GM12892 (cell line): ENCODE results near the gene DSTYK.
"Not testable (repeated sequence)": the region's sequence is repeated elsewhere in the genome, so short reads cannot be mapped to it uniquely, and the experiment has no call there.

ENCODE experiments used
- DNase-seq: peaks from one replicate; pipeline ENCODE4 v3.0.0; 2011; ENCODE audit not compliant: insufficient read length
- FAIRE-seq: peaks from 2 replicates; lab custom pipeline; 2011; peaks lifted over from hg19 to GRCh38; lab: Jason Lieb, UNC
- POLR2A ChIP-seq: IDR thresholded peaks from 2 replicates; pipeline ENCODE4 v1.6.1; 2011; ENCODE audit warnings: low read depth, low read length, control low read depth
- POLR2AphosphoS5 ChIP-seq: IDR thresholded peaks from 2 replicates; pipeline ENCODE4 v1.6.1; 2011; ENCODE audit warnings: low read depth, low read length, control low read depth
- TAF1 ChIP-seq: IDR thresholded peaks from 2 replicates; pipeline ENCODE4 v1.6.1; 2011; ENCODE audit warnings: low read depth, mild to moderate bottlenecking, control low read depth, low read length, borderline replicate concordance

Gene DSTYK

DNA sequence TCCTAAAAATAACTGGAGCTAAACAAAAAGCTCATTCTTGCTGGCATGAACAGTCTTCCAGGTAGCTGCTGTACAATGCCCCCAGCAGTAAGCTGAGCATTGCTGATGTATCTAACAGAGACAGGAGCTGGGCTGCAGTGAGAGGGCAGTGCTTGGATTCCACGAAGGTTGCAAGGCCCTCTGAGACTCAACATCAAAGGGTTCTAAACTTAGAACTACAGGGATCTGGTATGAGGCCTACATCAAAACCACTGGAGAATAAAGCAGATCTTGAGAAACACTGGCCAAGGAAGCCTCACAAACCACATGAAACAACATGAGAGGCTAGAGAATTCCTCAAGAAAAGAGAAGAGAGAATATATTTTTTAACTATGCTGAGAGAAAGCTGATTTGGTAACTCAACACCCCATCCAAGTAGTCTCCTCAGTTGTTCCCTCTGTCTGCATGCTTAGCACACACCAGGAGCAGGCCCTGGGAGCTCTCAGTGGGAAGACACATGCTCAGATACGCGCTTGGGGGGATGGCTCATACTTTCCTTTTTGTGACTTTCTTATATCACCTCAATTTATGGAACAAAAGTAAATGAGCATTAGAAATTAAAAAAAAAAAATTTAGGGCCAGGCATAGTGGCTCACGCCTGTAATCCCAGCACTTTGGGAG is 27.7 kb downstream of the DSTYK start:
- TF ChIP-seq POLR2AphosphoS5 (no peak), TAF1 (no peak), POLR2A (no peak)
- DNase-seq (no peak), FAIRE-seq (no peak)

DNA sequence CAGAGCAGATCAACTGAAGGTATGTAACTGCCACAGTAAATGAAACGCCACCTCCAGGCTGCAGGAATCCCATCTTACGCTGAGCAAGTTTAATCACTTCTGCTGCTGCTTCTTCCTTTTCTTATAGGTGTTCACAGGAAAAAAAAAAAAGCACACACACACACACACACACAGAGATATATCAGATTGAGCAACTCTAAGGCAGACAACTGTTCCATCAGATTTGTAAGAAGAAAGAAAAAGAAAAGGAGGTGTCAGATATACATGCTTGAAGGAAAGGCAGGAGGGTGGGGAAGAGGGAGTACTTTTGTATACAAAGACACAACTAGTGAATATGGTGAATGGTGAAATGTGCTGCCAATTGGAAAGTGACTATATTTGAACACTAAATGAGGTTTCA is 28.6 kb downstream of the DSTYK start:
- DNase-seq (no peak), FAIRE-seq (no peak)
- TF ChIP-seq TAF1 = no peak
- TF ChIP-seq POLR2AphosphoS5 = no peak
- no peak for TF ChIP-seq POLR2A

DNA sequence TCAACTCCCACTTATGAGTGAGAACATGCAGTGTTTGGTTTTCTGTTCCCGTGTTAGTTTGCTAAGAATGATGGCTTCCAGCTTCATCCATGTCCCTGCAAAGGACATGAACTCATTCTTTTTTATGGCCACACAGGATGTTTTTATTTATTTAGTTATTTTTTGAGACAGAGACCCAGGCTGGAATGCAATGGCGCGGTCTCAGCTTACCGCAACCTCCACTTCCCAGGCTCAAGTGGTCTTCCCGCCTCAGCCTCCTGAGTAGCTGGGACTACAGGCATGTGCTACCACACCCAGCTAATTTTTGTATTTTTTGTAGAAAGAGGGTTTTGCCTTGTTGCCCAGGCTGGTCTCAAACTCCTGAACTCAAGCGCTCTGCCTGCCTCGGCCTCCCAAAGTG is 31.2 kb downstream of the DSTYK start:
- DNase-seq, FAIRE-seq: not testable (repeated sequence)

DNA sequence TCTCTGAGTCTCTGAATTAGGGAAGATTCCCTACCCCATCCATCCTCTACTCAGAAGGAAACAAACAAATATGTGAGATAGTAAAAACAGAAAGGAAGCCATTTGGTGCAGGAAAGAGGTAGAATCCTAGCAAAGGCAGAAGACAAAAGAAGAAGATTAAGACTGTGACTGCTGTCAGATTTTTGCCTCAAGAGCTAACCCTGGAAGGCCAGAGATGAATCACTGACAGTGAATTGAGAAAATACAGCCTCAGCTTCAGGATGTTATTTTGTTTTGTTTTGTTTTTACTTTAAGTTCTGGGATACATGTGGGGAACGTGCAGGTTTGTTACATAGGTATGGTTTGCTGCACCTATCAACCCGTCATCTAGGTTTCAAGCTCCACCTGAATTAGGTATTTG is 31.7 kb downstream of the DSTYK start:
- DNase-seq (no peak), FAIRE-seq (no peak)
- TF ChIP-seq POLR2AphosphoS5 (no peak), TAF1 (no peak)

DNA sequence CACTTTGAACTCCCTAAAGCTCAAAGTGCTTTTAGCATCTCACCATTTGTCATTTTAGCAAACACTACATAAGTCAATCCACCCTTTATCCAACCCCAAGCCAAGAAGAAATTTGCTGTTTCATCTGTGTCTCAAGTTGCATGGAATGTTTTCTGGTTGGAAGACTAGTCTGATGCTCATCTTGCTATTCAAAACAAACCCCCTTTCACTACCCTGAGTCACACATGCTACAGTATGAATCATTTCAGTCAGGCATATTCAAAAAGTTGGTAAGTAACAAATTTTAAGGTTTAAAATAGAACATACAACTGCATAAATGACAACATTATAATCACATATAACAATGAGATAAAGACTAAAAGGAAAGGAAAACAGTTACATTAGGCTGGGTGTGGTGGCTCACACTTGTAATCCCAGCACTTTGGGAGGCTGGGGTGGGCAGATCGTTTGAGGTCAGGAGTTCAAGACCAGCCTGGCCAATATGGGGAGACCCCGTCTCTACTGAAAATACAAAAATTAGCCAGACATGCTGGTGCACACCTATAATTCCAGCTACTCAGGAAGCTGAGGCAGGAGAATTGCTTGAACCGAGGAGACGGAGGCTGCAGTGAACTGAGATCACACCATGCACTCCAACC is 38.7 kb downstream of the DSTYK start:
- TF ChIP-seq TAF1 (no peak), POLR2A (no peak), POLR2AphosphoS5 (no peak)
- no peak for DNase-seq
- no peak for FAIRE-seq

DNA sequence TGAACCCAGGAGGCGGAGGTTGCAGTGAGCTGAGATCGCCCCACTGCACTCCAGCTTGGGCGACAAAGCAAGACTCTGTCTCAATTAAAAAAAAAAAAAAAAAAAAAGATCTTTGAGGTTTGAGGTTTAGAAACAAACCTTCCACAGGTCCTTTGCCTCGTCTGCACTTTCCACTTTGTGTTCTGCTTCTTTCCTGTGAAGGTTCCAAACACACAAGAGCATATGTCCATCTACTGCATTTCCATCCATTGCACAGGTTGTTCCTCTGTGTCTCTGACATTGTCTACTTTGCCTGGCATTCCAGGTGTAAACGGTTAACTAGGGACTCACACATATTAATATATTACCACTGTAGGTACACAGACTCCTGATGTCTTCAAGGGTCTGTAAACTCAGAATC is 40.1 kb downstream of the DSTYK start:
- TF ChIP-seq TAF1 = no peak
- TF ChIP-seq POLR2AphosphoS5 = no peak
- FAIRE-seq = no peak
- DNase-seq = no peak

DNA sequence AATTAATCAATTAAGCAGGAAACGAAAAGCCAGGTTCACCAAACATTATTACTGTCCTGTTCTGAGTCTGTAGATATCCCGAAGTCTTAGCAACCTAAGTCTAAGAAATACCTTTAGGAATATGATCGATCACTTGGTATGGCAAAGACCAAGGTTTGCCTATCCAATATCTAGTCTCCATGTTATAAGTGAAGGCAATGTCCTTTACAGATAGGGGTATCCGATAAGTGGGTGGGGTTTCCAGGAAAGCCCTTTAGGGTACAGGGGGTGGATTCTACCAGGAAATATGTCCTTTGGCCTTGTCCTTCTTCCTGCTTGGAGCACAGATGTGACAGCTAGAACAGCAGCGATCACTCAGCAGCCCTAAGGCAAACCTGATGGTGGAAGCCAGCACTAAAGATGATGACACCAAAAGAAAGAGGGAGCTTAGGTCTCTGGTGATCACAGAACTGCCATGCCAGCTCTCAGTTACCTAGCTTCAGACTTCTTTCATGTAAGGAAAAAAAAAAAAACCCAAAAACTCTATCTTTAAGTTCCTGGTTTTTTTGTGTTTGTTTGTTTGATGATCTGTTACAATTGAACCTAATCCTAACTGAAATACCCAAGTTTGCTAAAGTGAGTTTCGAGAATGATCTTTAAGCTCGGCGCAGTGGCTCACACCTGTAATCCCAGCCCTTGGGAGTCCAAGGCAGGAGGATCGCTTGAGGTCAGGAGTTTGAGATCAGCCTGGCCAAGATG is 40.8 kb downstream of the DSTYK start:
- no peak for TF ChIP-seq TAF1
- no peak for TF ChIP-seq POLR2AphosphoS5
- TF ChIP-seq POLR2A = no peak
- FAIRE-seq = no peak
- no peak for DNase-seq

DNA sequence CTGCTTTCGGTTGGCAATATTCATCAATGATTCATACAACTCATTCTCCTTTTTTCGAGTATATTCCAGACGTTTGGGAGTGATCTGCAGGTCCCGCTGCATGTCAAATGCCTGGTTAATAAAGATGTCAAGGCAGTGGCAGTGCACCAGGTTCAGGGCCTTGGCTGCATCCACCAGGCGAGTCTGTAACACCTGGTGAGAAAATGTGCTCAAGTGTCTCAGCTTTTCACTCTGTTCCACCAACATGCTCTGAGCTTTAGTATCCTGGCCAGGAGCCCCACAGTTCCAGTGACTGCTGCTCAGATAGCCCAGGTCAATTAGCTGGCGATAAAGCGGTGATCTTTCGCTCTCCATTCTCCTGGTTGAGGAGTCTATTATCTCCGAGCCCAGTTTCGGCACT is 42.3 kb downstream of the DSTYK start:
- no peak for DNase-seq
- FAIRE-seq = no peak
- no peak for TF ChIP-seq TAF1
- TF ChIP-seq POLR2AphosphoS5 = no peak
- TF ChIP-seq POLR2A = no peak

DNA sequence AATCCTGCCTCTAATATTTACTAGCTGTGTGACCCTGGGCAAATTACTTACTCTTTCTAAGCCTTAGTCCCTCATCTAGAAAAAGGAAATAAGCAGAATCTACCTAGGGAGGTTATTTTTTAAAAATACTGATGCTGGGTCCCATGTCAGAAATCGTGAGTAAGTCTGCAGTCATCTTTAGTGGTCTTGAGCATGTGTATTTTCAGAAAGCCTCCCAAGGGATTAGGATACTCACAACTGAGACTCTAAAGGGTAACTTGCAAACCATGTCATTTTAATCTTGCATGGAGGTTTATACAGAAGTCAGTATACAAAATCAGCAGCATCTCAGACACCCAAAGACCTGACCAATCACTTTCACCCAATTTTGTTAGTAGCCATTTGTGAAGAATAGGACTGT is 43.2 kb downstream of the DSTYK start:
- FAIRE-seq = no peak
- no peak for TF ChIP-seq POLR2AphosphoS5
- TF ChIP-seq TAF1 = no peak
- TF ChIP-seq POLR2A = no peak
- DNase-seq = no peak

DNA sequence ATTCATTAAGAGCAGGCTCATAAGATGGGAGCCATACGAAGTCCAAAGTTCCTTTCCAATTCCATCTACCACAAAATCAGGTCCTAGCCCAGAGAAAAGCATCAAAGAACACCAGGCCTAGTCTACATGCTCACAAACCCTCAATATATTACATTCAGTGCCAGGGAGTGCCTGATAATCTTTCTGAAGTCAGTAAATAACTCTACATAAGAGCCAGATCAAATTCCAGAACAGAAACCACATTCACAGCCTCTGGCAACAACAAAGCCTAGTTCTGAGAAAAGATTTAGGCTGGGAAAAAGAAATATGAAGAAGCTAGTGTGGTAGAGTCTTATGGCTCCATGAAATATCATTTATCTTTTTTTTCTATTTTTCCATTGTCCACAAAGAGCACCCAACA is 49.2 kb downstream of the DSTYK start:
- DNase-seq = no peak
- no peak for TF ChIP-seq POLR2A
- TF ChIP-seq TAF1 = no peak
- TF ChIP-seq POLR2AphosphoS5 = no peak
- no peak for FAIRE-seq

DNA sequence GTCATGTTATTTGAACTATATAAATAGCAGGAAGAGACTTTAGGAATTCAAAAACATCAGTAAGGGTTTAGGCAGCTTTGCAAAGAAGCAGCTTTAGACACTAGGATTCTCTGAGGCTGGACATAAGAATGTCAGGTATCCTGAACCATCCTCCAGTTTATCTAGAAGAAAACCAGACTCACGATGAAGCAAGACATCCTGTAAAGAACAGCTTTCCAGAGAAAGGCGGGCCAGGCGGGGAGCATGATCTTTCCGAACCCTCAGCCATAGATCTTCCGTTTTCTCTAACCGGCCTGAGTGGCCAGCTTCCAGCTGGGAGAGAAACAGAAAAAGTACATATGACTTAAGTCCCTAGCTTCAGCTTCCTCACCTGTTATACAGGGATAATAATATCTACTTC is 50.4 kb downstream of the DSTYK start:
- FAIRE-seq (no peak), DNase-seq (no peak)
- TF ChIP-seq POLR2A (no peak), POLR2AphosphoS5 (no peak), TAF1 (no peak)

DNA sequence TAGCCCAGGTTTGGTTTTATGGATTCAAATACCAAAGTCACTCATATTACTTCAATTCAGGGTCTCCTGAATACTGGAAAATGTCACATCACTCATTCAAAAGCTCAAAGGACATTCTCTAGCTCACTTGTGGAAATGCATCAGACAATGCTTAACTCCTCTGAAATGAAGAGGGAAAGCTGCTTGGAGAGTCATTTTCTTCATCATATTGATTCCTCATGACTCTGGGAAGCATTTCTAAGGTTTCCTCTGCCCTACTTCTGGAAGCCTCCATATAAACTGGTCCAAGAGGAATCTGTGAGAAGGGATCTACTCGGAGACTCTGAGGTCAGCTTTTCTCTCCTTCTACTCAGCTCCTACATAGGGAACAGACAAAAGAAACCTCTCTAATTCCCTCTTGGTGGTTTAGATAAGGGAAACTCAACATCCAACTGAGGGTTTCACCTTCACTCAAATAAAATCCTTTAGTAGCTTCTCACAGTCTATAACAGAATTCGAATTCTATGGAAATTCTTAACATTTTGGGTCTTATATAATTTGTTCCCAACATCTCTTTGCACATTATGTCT is 53.4 kb downstream of the DSTYK start:
- DNase-seq = no peak
- no peak for FAIRE-seq
- TF ChIP-seq POLR2AphosphoS5 (no peak), POLR2A (no peak), TAF1 (no peak)

DNA sequence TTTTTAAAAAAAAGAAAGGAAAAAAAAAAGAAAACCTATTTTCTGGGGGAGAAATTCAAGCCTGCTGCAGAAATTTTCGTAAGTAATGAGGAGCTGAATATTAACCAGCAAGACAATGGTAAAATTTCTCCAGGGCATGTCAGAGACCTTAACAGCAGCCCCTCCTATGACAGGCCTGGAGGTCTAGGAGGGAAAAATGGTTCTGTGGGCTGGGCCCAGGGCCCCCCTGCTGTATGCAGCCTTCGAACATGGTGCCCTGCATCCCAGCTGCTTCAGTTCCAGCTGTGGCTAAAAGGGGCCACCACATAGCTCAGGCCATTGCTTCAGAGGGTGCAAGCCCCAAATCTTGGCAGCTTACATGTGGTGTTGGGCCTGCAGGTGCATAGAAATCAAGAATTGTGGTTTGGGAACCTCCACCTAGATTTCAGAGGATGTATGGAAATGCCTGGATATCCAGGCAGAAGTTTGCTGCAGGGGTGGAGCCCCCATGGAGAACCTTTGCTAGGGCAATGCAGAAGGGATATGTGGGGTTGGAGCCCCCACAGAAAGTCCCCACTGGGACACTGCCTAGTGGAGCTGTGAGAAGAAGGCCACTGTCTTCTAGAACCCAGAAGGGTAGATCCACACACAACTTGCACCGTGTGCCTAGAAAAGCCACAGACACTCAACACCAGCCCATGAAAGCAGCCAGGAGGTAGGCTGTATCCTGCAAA is 55.7 kb downstream of the DSTYK start:
- not testable (repeated sequence) for FAIRE-seq

More for the DNA sequence above, 55.7 kb downstream of the DSTYK start:
- DNase-seq = not testable (repeated sequence)
